MM.1S (cell line): ENCODE results near the gene EIF4A3.
A peak's percentile ranks its signal among the peaks of the same experiment; 100 is the strongest.

Source experiments
- DNase-seq: peaks from one replicate; pipeline ENCODE4 v3.0.0-alpha.2; 2015
- H2AFZ ChIP-seq: fragments of 300-600 bp; sonication (generic); 2 replicates; pipeline ENCODE4 v1.6.0; 2016; ENCODE audit warnings: antibody characterized with exemption, low read length
- H3F3A ChIP-seq: fragments of 300-600 bp; sonication (generic); 2 replicates; pipeline ENCODE4 v1.6.1; 2016; ENCODE audit warnings: mild to moderate bottlenecking, antibody characterized with exemption, low read length, moderate library complexity, mixed read lengths; ENCODE audit not compliant: insufficient read depth
- H3K27ac ChIP-seq: fragments of 300-600 bp; sonication (generic); 2 replicates; pipeline ENCODE4 v1.5.1; 2016; ENCODE audit warnings: mild to moderate bottlenecking, low read length
- H3K27me3 ChIP-seq: fragments of 300-600 bp; sonication (generic); replicated peaks from 2 replicates; pipeline ENCODE4 v1.6.0; 2016; ENCODE audit warnings: low read length; ENCODE audit not compliant: insufficient read depth
- H3K36me3 ChIP-seq: fragments of 300-600 bp; sonication (generic); replicated peaks from 2 replicates; pipeline ENCODE4 v1.6.1; 2016; ENCODE audit warnings: mild to moderate bottlenecking, low read length, mixed read lengths; ENCODE audit not compliant: insufficient read depth
- H3K4me1 ChIP-seq: fragments of 300-600 bp; sonication (generic); 2 replicates; pipeline ENCODE4 v1.6.1; 2016; ENCODE audit warnings: low read length, mixed read lengths
- H3K4me2 ChIP-seq: fragments of 300-600 bp; sonication (generic); 2 replicates; pipeline ENCODE4 v1.6.0; 2016; ENCODE audit warnings: low read depth, low read length
- H3K4me3 ChIP-seq: fragments of 300-600 bp; sonication (generic); 2 replicates; pipeline ENCODE4 v1.5.1; 2016; ENCODE audit warnings: low read length, mixed read lengths
- H3K79me2 ChIP-seq: fragments of 300-600 bp; sonication (generic); 2 replicates; pipeline ENCODE4 v1.6.1; 2016; ENCODE audit warnings: mixed run types, low read length, mixed read lengths
- H3K9ac ChIP-seq: fragments of 300-600 bp; sonication (generic); 2 replicates; pipeline ENCODE4 v1.6.1; 2016; ENCODE audit warnings: low read length, mixed read lengths
- H3K9me2 ChIP-seq: fragments of 300-600 bp; sonication (generic); replicated peaks from 2 replicates; pipeline ENCODE4 v1.6.1; 2016; ENCODE audit warnings: mild to moderate bottlenecking, low read length, mixed read lengths; ENCODE audit not compliant: insufficient read depth
- H3K9me3 ChIP-seq: fragments of 300-600 bp; sonication (generic); replicated peaks from 2 replicates; pipeline ENCODE4 v1.6.1; 2016; ENCODE audit warnings: mild to moderate bottlenecking, low read length, mixed read lengths; ENCODE audit not compliant: insufficient read depth
- H4K20me1 ChIP-seq: fragments of 300-600 bp; sonication (generic); 2 replicates; pipeline ENCODE4 v1.6.1; 2016; ENCODE audit warnings: mild to moderate bottlenecking, low read length, moderate library complexity, mixed read lengths; ENCODE audit not compliant: insufficient read depth
- EZH2 ChIP-seq: fragments of 300-600 bp; sonication (generic); optimal IDR thresholded peaks from 2 replicates; pipeline ENCODE3; 2017; ENCODE audit warnings: low read depth, mild to moderate bottlenecking, antibody characterized with exemption, low read length, mixed read lengths
- EZH2phosphoT487 ChIP-seq: fragments of 300-600 bp; sonication (generic); IDR thresholded peaks from 2 replicates; pipeline ENCODE4 v1.6.1; 2018; ENCODE audit warnings: antibody characterized with exemption, low read length
- TF ChIP-seq, protein P1 (sequence below): fragments of 300-600 bp; sonication (generic); IDR thresholded peaks from 2 replicates; pipeline ENCODE4 v1.5.1; 2016; ENCODE audit warnings: antibody characterized with exemption, low read length, mixed read lengths

The EIF4A3 gene

DNA sequence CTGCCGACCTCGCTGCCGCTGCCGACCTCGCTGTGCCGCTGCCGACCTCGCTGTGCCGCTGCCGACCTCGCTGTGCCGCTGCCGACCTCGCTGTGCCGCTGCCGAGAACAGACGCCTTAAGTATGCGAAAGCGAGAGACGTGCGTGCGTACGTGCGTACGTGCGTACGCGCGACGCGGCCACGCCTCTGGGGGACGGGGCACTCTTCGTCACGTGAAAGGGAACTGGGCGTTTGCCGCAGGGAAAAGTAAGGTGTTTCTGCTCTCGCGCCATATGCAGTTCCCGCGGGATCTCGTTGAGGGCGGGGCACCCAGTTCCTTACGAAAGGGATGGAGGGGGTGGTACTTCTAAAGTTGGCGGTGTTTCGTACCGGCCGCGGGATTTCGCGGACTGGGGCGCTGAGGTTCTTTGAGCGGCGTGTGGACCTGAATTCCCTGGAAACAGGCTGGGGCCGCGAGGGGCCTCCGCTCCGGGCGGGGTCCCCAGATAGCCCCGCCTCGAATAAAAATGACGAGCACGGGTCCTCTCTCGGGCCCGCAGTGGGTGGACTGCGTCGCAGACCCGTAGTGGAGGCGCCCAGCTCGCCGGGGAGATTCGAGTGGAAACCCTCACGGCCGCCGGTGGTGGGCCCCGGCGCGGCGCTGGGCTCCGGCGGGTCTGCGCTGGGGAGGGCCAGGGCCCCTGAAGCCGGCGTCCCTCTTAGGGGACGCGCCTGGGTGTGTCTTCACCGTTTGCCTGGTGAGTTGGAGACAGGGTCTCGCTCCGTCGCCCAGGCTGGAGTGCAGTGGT is at the start of gene EIF4A3:
Gene EIF4A3, minus strand, starts transcription at position 94 of the 788 bp plus-strand sequence. CDS start 167 bp downstream, outside the sequence.
- Histone ChIP-seq H3F3A (no peaks in the 10 kb centered on the region), H3K9ac (peak within 1 kb of the TSS; percentile 98), H3K4me2 (peak within 1 kb of the TSS; percentile 89), H3K9me3 (no peaks in the 10 kb centered on the region), H3K79me2 (peaks cover 52% of the 10 kb centered on the region), H3K9me2 (no peaks in the 10 kb centered on the region), H2AFZ (peak within 1 kb of the TSS; percentile 92), H3K36me3 (peaks cover 11% of the 10 kb centered on the region; the same call in 1 of the 2 replicates), H3K4me1 (peaks cover 7% of the 10 kb centered on the region), H3K27me3 (no peaks in the 10 kb centered on the region), H4K20me1 (peaks cover 21% of the 10 kb centered on the region), H3K4me3 (peak within 1 kb of the TSS; percentile 99), H3K27ac (peak within 1 kb of the TSS; percentile 61; the same call in 1 of the 2 replicates)
- peak; percentile 100 for DNase-seq
- TF ChIP-seq EZH2phosphoT487, result no peak
- TF ChIP-seq EZH2, result no peak
- TF ChIP-seq, protein P1, sequence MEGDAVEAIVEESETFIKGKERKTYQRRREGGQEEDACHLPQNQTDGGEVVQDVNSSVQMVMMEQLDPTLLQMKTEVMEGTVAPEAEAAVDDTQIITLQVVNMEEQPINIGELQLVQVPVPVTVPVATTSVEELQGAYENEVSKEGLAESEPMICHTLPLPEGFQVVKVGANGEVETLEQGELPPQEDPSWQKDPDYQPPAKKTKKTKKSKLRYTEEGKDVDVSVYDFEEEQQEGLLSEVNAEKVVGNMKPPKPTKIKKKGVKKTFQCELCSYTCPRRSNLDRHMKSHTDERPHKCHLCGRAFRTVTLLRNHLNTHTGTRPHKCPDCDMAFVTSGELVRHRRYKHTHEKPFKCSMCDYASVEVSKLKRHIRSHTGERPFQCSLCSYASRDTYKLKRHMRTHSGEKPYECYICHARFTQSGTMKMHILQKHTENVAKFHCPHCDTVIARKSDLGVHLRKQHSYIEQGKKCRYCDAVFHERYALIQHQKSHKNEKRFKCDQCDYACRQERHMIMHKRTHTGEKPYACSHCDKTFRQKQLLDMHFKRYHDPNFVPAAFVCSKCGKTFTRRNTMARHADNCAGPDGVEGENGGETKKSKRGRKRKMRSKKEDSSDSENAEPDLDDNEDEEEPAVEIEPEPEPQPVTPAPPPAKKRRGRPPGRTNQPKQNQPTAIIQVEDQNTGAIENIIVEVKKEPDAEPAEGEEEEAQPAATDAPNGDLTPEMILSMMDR, result 0 out of 2 replicates have a peak, but pooled peaks have one; percentile 19

DNA sequence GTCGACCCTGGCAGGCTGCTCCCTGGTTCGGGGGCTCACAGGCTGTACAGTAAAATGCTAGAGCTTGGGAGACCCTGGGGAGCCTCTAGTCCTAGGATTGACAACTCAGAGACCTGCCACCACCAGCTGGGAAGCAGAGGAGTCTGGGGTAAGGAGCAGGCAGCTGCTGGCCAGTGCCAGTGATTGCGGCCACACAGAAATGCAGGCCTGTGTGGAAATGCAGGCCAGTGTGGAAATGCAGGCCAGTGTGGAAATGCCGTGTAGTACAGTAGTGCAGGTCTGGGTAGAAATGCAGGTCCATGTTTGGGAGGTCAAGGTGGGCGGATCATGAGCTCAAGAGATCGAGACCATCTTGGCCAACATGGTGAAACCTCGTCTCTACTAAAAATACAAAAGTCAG is 49.7 kb upstream of the EIF4A3 start:
- no peak overlapping the region for H3K27ac ChIP-seq
- no peak overlapping the region for H3K9ac ChIP-seq
- H3F3A ChIP-seq, result no peaks in the 10 kb centered on the region
- TF ChIP-seq, protein P1, result no peak
- no peak for TF ChIP-seq EZH2phosphoT487
- TF ChIP-seq EZH2, result no peak
- H3K79me2 ChIP-seq, result no peaks in the 10 kb centered on the region
- H3K4me1 ChIP-seq, result no peaks in the 10 kb centered on the region
- no peak for DNase-seq
- no peaks in the 10 kb centered on the region for H4K20me1 ChIP-seq
- peaks cover 36% of the 10 kb centered on the region for H3K27me3 ChIP-seq
- H3K4me3 ChIP-seq, result no peak overlapping the region
- H3K4me2 ChIP-seq, result no peak overlapping the region
- no peaks in the 10 kb centered on the region for H3K9me3 ChIP-seq
- no peaks in the 10 kb centered on the region for H3K9me2 ChIP-seq
- no peak overlapping the region for H2AFZ ChIP-seq
- H3K36me3 ChIP-seq, result no peaks in the 10 kb centered on the region

DNA sequence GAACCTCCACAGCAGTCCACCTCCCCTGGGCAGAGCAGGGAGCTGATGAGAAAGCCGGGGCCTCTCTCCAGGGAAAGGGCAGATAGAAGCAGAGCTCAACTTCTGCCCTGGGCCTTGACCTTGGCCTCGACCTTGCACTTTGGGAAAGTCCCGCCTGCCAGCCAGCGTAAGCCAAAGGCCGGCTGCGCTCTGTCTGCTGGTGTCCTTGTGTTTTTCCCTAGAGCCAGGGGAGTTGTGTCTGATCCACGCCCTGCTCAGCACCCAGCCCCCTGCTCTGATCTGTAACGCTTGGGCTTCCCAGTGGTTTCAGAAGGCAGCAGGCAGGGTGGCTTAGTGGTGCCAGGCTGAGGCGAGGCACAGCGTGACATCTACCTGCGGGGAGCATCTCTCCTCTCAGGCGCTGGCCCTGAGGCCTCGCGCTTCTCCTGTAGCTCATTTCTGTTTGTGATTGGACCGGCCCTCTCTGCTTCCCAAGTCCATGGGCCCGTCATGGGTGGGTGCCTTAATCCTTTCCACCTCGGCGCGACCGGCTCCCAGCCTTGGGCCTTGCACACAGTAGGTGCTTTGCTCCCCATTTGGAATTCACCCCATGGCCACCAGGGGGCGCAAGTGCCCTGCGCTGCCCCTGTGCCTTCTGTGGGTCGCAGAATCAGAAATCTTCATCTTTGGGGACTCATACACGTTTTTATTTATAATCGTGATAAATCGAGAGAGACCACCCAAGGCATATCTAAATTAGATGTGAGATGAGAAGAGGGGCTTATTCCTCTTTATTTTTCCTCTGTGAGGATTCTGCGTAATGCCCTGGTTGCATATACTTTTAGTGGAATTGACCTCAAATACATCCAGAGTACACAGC is 49.0 kb upstream of the EIF4A3 start:
- peak; percentile 23 for DNase-seq
- TF ChIP-seq, protein P1, result peak; percentile 98
- no peak for TF ChIP-seq EZH2phosphoT487
- no peak for TF ChIP-seq EZH2

More for the DNA sequence above, 49.0 kb upstream of the EIF4A3 start:
- Histone ChIP-seq H4K20me1 (no peaks in the 10 kb centered on the region), H3F3A (no peaks in the 10 kb centered on the region), H3K9ac (no peak overlapping the region), H3K27ac (no peak overlapping the region), H3K9me2 (no peaks in the 10 kb centered on the region), H3K4me2 (no peak overlapping the region), H3K4me1 (no peaks in the 10 kb centered on the region), H3K79me2 (no peaks in the 10 kb centered on the region), H2AFZ (no peak overlapping the region), H3K27me3 (peaks cover 43% of the 10 kb centered on the region), H3K9me3 (no peaks in the 10 kb centered on the region), H3K36me3 (no peaks in the 10 kb centered on the region), H3K4me3 (no peak overlapping the region)
